ENCODE results near the gene AKAP10.
A peak's percentile ranks its signal among the peaks of the same experiment; 100 is the strongest.

The AKAP10 gene

DNA sequence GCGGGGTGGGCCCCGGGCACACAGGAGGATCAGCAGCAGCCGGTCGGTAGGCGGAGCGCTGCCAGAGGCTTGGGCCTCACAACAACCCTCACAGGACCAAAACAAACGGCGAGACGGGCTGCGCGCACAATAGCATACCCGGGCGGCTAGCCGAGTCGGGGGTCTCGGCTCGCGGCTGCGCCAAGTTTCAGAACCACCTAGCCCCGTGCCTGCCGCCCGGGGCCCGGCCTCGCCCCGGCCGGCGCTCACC lies 110.6 kb downstream of the AKAP10 start (continued):
- TF ChIP-seq, protein P1, sequence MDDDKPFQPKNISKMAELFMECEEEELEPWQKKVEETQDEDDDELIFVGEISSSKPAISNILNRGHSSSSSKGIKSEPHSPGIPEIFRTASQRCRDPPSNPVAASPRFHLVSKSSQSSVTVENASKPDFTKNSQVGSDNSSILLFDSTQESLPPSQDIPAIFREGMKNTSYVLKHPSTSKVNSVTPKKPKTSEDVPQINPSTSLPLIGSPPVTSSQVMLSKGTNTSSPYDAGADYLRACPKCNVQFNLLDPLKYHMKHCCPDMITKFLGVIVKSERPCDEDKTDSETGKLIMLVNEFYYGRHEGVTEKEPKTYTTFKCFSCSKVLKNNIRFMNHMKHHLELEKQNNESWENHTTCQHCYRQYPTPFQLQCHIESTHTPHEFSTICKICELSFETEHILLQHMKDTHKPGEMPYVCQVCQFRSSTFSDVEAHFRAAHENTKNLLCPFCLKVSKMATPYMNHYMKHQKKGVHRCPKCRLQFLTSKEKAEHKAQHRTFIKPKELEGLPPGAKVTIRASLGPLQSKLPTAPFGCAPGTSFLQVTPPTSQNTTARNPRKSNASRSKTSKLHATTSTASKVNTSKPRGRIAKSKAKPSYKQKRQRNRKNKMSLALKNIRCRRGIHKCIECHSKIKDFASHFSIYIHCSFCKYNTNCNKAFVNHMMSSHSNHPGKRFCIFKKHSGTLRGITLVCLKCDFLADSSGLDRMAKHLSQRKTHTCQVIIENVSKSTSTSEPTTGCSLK (tag by site-specific recombination; IDR thresholded peaks at IDR 0.05): no peak
- TF ChIP-seq ZNF692 (tag by site-specific recombination; IDR thresholded peaks at IDR 0.05) (peak; percentile 6), ZNF626 (tag by site-specific recombination; IDR thresholded peaks at IDR 0.05) (no peak), ZNF645 (tag by site-specific recombination; IDR thresholded peaks at IDR 0.05) (no peak), GFI1B (tag by site-specific recombination; IDR thresholded peaks at IDR 0.05) (no peak), OVOL3 (tag by site-specific recombination; IDR thresholded peaks at IDR 0.05) (no peak), GLI2 (tag by site-specific recombination; IDR thresholded peaks at IDR 0.05; ENCODE audit: borderline replicate concordance, low read depth) (no peak), ZIC2 (tag by site-specific recombination; IDR thresholded peaks at IDR 0.05) (peak; percentile 34; the same call in 1 of the 2 replicates), ZNF24 (tag by site-specific recombination; IDR thresholded peaks at IDR 0.05) (0 out of 2 replicates have a peak, but pooled peaks have one; percentile 15), ZNF518A (tag by site-specific recombination; conservative IDR thresholded peaks at IDR 0.05; ENCODE audit: low read depth) (no peak), KLF10 (tag by site-specific recombination; IDR thresholded peaks at IDR 0.05) (no peak), ZNF658 (tag by site-specific recombination; IDR thresholded peaks at IDR 0.05) (no peak), ZBTB8A (tag by site-specific recombination; IDR thresholded peaks at IDR 0.05) (peak; percentile 35; the same call in 1 of the 2 replicates), ZNF146 (tag by site-specific recombination; IDR thresholded peaks at IDR 0.05) (no peak), KLF8 (tag by site-specific recombination; IDR thresholded peaks at IDR 0.05) (peak; percentile 59; the same call in 1 of the 2 replicates), SALL2 (tag by site-specific recombination; IDR thresholded peaks at IDR 0.05; ENCODE audit: borderline replicate concordance) (no peak), ZNF174 (tag by site-specific recombination; IDR thresholded peaks at IDR 0.05) (no peak), MYNN (tag by site-specific recombination; IDR thresholded peaks at IDR 0.05; ENCODE audit: borderline replicate concordance) (no peak), ZNF324 (tag by site-specific recombination; IDR thresholded peaks at IDR 0.05) (no peak), ZBTB20 (tag by site-specific recombination; IDR thresholded peaks at IDR 0.05) (peak; percentile 98), ELK4 (IDR thresholded peaks at IDR 0.05; ENCODE audit: borderline replicate concordance, low read depth, low read length) (no peak), ZNF404 (tag by site-specific recombination; IDR thresholded peaks at IDR 0.05) (no peak)
- TF ChIP-seq, protein P2, sequence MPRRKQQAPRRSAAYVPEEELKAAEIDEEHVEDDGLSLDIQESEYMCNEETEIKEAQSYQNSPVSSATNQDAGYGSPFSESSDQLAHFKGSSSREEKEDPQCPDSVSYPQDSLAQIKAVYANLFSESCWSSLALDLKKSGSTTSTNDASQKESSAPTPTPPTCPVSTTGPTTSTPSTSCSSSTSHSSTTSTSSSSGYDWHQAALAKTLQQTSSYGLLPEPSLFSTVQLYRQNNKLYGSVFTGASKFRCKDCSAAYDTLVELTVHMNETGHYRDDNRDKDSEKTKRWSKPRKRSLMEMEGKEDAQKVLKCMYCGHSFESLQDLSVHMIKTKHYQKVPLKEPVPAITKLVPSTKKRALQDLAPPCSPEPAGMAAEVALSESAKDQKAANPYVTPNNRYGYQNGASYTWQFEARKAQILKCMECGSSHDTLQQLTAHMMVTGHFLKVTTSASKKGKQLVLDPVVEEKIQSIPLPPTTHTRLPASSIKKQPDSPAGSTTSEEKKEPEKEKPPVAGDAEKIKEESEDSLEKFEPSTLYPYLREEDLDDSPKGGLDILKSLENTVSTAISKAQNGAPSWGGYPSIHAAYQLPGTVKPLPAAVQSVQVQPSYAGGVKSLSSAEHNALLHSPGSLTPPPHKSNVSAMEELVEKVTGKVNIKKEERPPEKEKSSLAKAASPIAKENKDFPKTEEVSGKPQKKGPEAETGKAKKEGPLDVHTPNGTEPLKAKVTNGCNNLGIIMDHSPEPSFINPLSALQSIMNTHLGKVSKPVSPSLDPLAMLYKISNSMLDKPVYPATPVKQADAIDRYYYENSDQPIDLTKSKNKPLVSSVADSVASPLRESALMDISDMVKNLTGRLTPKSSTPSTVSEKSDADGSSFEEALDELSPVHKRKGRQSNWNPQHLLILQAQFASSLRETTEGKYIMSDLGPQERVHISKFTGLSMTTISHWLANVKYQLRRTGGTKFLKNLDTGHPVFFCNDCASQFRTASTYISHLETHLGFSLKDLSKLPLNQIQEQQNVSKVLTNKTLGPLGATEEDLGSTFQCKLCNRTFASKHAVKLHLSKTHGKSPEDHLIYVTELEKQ (tag by site-specific recombination; IDR thresholded peaks at IDR 0.05; ENCODE audit: borderline replicate concordance): no peak
- TF ChIP-seq, protein P3, sequence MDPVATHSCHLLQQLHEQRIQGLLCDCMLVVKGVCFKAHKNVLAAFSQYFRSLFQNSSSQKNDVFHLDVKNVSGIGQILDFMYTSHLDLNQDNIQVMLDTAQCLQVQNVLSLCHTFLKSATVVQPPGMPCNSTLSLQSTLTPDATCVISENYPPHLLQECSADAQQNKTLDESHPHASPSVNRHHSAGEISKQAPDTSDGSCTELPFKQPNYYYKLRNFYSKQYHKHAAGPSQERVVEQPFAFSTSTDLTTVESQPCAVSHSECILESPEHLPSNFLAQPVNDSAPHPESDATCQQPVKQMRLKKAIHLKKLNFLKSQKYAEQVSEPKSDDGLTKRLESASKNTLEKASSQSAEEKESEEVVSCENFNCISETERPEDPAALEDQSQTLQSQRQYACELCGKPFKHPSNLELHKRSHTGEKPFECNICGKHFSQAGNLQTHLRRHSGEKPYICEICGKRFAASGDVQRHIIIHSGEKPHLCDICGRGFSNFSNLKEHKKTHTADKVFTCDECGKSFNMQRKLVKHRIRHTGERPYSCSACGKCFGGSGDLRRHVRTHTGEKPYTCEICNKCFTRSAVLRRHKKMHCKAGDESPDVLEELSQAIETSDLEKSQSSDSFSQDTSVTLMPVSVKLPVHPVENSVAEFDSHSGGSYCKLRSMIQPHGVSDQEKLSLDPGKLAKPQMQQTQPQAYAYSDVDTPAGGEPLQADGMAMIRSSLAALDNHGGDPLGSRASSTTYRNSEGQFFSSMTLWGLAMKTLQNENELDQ (tag by site-specific recombination; IDR thresholded peaks at IDR 0.05; ENCODE audit: low read depth): no peak

Data from HEK293 (cell line).